NB4 (cell line): ENCODE data around the gene CDK10.

Experiments used
- CTCF ChIP-seq: IDR thresholded peaks from one replicate; pipeline ENCODE4 v1.5.1; 2012; ENCODE audit warnings: low read depth, low read length
- POLR2A ChIP-seq: IDR thresholded peaks from 2 replicates; pipeline ENCODE4 v1.6.1; 2011; ENCODE audit warnings: mild to moderate bottlenecking; ENCODE audit not compliant: insufficient read length; ENCODE audit errors: extremely low read depth

DNA sequence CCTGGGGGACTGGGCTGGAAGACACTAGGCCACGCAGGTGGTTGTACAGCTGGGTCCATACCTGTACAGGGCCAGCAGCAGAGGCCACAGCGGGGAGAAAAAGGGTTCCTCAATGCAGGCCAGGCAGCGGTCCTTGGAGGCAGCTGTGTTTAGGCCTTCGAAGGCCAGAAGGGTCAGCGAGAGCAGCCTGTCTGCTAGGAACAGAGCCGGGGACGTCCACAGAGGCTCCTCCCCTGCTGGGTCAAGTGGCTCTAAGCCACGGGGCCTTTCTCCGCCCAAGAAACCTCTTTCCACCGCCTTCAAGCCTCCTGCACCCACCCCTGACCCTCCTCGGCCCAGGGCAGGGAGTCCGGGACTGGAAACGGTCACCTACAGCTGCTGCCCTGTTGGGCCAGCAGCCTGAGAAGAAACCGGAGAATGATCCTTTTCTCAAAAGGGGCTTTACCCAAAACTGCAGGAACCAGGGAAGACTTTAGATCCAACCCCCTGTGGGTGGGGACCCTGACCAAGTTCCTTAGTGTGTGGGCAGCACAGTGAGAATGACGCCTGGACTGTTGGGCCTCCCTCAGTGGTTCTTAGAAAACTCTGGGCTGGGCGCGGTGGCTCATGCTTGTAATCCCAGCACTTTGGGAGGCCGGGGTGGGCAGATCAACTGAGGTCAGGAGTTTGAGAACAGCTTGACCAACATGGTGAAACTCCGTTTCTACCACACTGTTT, 23.4 kb downstream of the CDK10 start:
- TF ChIP-seq CTCF (no peak), POLR2A (no peak)
